K562 (cell line): ENCODE data around the gene SGMS1. TPM values are rescaled to one million over a fixed set of nuclear protein-coding genes. Genes with fewer than 3 reads are reported as not detected.

Source experiments
- BDP1 ChIP-seq: IDR thresholded peaks from 3 replicates; pipeline ENCODE4 v1.6.1; 2011; ENCODE audit not compliant: insufficient read length, insufficient read depth
- C11orf30 ChIP-seq: fragments of 450-650 bp; IDR thresholded peaks from 2 replicates; pipeline ENCODE4 v1.6.1; 2016; ENCODE audit warnings: low read depth, mild to moderate bottlenecking
- CREBBP ChIP-seq: IDR thresholded peaks from one replicate; pipeline ENCODE4 v1.6.1; 2012; ENCODE audit warnings: low read depth, mild to moderate bottlenecking, control low read depth, inconsistent platforms, low read length
- CTCF ChIP-seq, 3 experiments: IDR thresholded peaks in 2 of 3; conservative IDR thresholded peaks in 1 of 3; 2 replicates each; pipeline ENCODE4 v1.5.1; 2011 to 2012; ENCODE audit warnings: low read length in 3 of 3, mild to moderate bottlenecking in 3 of 3, control low read depth in 2 of 3, improper control_type of control experiment in 1 of 3, inconsistent platforms in 1 of 3, low read depth in 1 of 3, mixed read lengths in 1 of 3, moderate library complexity in 1 of 3; ENCODE audit not compliant: insufficient read depth in 2 of 3
- DLX4 ChIP-seq: fragments of 250-450 bp; sonication (Bioruptor Pico); IDR thresholded peaks from 2 replicates; pipeline ENCODE4 v1.6.1; 2021; ENCODE audit warnings: mild to moderate bottlenecking
- ELF2 ChIP-seq: fragments of 250-450 bp; sonication (Bioruptor Pico); IDR thresholded peaks from 2 replicates; pipeline ENCODE4 v1.5.0; 2021; ENCODE audit warnings: mild to moderate bottlenecking
- ELK3 ChIP-seq: fragments of 450-650 bp; formaldehyde crosslinking; IDR thresholded peaks from 2 replicates; pipeline ENCODE4 v1.4.0; 2020; ENCODE audit warnings: mild to moderate bottlenecking
- GTF2B ChIP-seq: IDR thresholded peaks from 2 replicates; pipeline ENCODE4 v1.6.1; 2011; ENCODE audit not compliant: insufficient read length; ENCODE audit errors: extremely low read depth
- LEF1 ChIP-seq: fragments of 450-650 bp; IDR thresholded peaks from 2 replicates; pipeline ENCODE4 v1.6.1; 2016; ENCODE audit warnings: mild to moderate bottlenecking
- MCM7 ChIP-seq, 2 experiments: fragments of 450-650 bp; IDR thresholded peaks; 2 replicates each; pipeline ENCODE4 v1.6.1; 2016 to 2018
- PML ChIP-seq: IDR thresholded peaks from 2 replicates; pipeline ENCODE4 v1.6.1; 2012; ENCODE audit warnings: low read length, inconsistent platforms
- PYGO2 ChIP-seq: fragments of 450-650 bp; IDR thresholded peaks from 2 replicates; pipeline ENCODE4 v1.6.1; 2016; ENCODE audit warnings: mild to moderate bottlenecking, missing genetic modification characterization, moderate library complexity, missing compliant biosample characterization
- RBM15 ChIP-seq: fragments of 200-400 bp; formaldehyde crosslinking; IDR thresholded peaks from 2 replicates; pipeline ENCODE4 v1.6.1; 2018; ENCODE audit warnings: mild to moderate bottlenecking, low read length, moderate library complexity; ENCODE audit not compliant: insufficient read depth
- RBM22 ChIP-seq: fragments of 200-400 bp; formaldehyde crosslinking; IDR thresholded peaks from 2 replicates; pipeline ENCODE4 v1.6.1; 2018; ENCODE audit warnings: low read length, low read depth; ENCODE audit not compliant: poor library complexity, severe bottlenecking
- SMAD3 ChIP-seq: fragments of 450-650 bp; formaldehyde crosslinking; conservative IDR thresholded peaks from 2 replicates; pipeline ENCODE4 v1.4.0; 2020; ENCODE audit warnings: mild to moderate bottlenecking
- TAF15 ChIP-seq: fragments of 200-400 bp; formaldehyde crosslinking; IDR thresholded peaks from 2 replicates; pipeline ENCODE4 v1.6.1; 2017; ENCODE audit warnings: mild to moderate bottlenecking, low read depth, low read length, moderate library complexity
- TAL1 ChIP-seq: fragments of 450-650 bp; IDR thresholded peaks from 2 replicates; pipeline ENCODE4 v1.6.1; 2016; ENCODE audit warnings: mild to moderate bottlenecking
- U2AF2 ChIP-seq: fragments of 200-400 bp; formaldehyde crosslinking; optimal IDR thresholded peaks from 2 replicates; pipeline ENCODE3; 2017; ENCODE audit warnings: low read depth, mild to moderate bottlenecking, low read length
- XRCC4 ChIP-seq: IDR thresholded peaks from one replicate; pipeline ENCODE4 v1.6.1; 2011; ENCODE audit not compliant: insufficient read depth, insufficient read length; ENCODE audit errors: extremely low read depth
- ZBTB33 ChIP-seq: sonication (generic); formaldehyde crosslinking; IDR thresholded peaks from 2 replicates; pipeline ENCODE4 v1.8.1; 2023; ENCODE audit warnings: mild to moderate bottlenecking, missing genetic modification reagents
- ZNF12 ChIP-seq: sonication (generic); formaldehyde crosslinking; IDR thresholded peaks from 2 replicates; pipeline ENCODE4 v1.4.0; 2020; ENCODE audit warnings: mild to moderate bottlenecking, missing genetic modification reagents
- ZNF217 ChIP-seq: sonication (generic); formaldehyde crosslinking; IDR thresholded peaks from 2 replicates; pipeline ENCODE4 v1.8.0; 2022; ENCODE audit warnings: mild to moderate bottlenecking, missing genetic modification reagents
- ZNF511 ChIP-seq: sonication (generic); formaldehyde crosslinking; IDR thresholded peaks from 2 replicates; pipeline ENCODE4 v1.8.0; 2022; ENCODE audit warnings: mild to moderate bottlenecking, missing genetic modification reagents
- ZNF551 ChIP-seq: fragments of 250-450 bp; sonication (Bioruptor Pico); IDR thresholded peaks from 2 replicates; pipeline ENCODE4 v1.5.0; 2021; ENCODE audit warnings: mild to moderate bottlenecking, moderate library complexity
- polyA plus RNA-seq, 8 experiments: library from polyadenylated mRNA; depleted of rRNA in 4 of 8; stranded (reverse) in 5 of 8; unstranded in 3 of 8; fragments of >200 nt; fragmentation: Nextera tagmentation in 2 of 8; fragmentation: Illumina TruSeq in 1 of 8; extraction: Ambion mirVana in 2 of 8; extraction: Trizol in 1 of 8; gene quantifications; 2 replicates each; pipeline versions ENCODE4 v1.2.1 to v1.2.3, GENCODE V29; 2011 to 2014; ENCODE audit warnings: inconsistent platforms in 1 of 8, missing spikeins in 1 of 8
- total RNA-seq, 7 experiments: library from RNA; depleted of rRNA in 6 of 7; stranded (reverse); fragments of >200 nt in 6 of 7; fragmentation: Illumina TruSeq in 2 of 7; extraction: Trizol in 2 of 7; gene quantifications; 2 replicates each; pipeline versions ENCODE4 v1.2.1 to v1.2.3, GENCODE V29; 2011 to 2021; ENCODE audit warnings: low replicate concordance in 1 of 7

SGMS1 gene
- total and polyA plus RNA-seq, 9 of the 15 experiments (the other 6 are each of a cell fraction or from before 2014, with no cell fraction given), result 22.6 to 232 (median 82.2) TPM

DNA sequence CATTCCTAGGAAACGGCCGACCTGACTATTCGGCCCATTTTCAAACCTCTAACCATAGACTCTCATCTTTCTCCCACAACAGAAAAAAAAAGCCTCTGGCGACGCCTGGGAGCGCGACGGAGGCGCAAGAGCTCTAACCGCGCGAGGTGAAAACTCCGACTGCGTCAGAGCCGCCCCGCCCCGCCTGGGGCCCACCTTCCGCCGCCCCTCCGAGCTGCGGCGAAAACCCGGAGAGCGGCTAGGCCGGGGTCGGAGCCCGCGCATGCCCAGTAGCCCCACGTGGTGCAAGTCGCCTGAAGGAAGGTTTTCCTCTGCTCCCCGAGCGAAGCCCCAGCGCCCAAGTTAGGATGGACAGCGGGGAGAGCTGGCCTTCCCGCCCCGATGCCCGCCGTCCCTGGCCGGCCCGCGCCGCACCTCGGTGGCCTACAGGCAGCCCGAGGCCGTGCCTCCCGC is 683 bp upstream of the SGMS1 start (continued):
- TF ChIP-seq ZNF511 (CRISPR knock-in tag) (no peak; the same call in 1 of the 2 replicates), MCM7 (IDR thresholded peaks at IDR 0.05) (no peak), RBM22 (no peak), C11orf30 (0 out of 2 replicates have a peak, but pooled peaks have one; percentile 3), ZBTB33 (CRISPR knock-in tag) (no peak), TAL1 (0 out of 2 replicates have a peak, but pooled peaks have one; percentile 2), RBM15 (no peak), PYGO2 (tag) (no peak), ELF2 (no peak), ZNF551 (CRISPR knock-in tag) (no peak), PML (peak; percentile 69; the same call in 1 of the 2 replicates), TAF15 (no peak), U2AF2 (no peak), GTF2B (no peak), ZNF217 (no peak), DLX4 (CRISPR knock-in tag) (no peak), ZNF12 (CRISPR knock-in tag) (no peak), LEF1 (no peak), ELK3 (CRISPR knock-in tag) (no peak), XRCC4 (no peak), CTCF (IDR thresholded peaks at IDR 0.05 in 2 of 3, conservative IDR thresholded peaks at IDR 0.05 in 1 of 3; ENCODE audit: insufficient read depth in 2 of 3, low read depth in 1 of 3, low read length in 3 of 3) (peak; percentile 19 to 24 (median 22); a peak in 2 of 6 replicates), BDP1 (no peak), SMAD3 (no peak), CREBBP (no peak)
